Measurements from ENCODE around the gene RAB13. TPM values are rescaled to one million over a fixed set of nuclear protein-coding genes. Genes with fewer than 3 reads are reported as not detected.

Gene RAB13
- polyA plus RNA-seq, 3 donors = 1.8 to 5.1 (median 3.9) TPM

GRCh38 chr1:153973525-153973924, 12.6 kb downstream of the RAB13 start:
- DNase-seq = no peak
- Mint-ChIP-seq H3K9me3 (no peaks in the 10 kb centered on the region), H3K27me3 (ENCODE audit: low read depth in 3 of 3) (peaks cover 0 to 6% (median 2%) of the 10 kb centered on the region in 3 donors), H3K36me3 (peaks cover 25 to 33% of the 10 kb centered on the region in 2 donors), H3K4me3 (no peak overlapping the region), H3K4me1 (peaks cover 48% of the 10 kb centered on the region), H3K27ac (peak overlapping the region in 3 of 7 donors; percentile 4 to 30 (median 9))
- no peak overlapping the region for H3K4me3 ChIP-seq (replicated peaks in 1 of 3; ENCODE audit: low read depth in 2 of 3, low read length in 3 of 3)
- H3K9ac ChIP-seq (ENCODE audit: insufficient read depth, low read length, poor library complexity, severe bottlenecking) = no peak overlapping the region
- H3K27ac ChIP-seq (ENCODE audit: low read depth in 1 of 2, low read length in 2 of 2) = no peak overlapping the region
- H2AFZ ChIP-seq (ENCODE audit: insufficient read depth, low read depth, low read length, poor library complexity, severe bottlenecking) = no peak overlapping the region
- H3K36me3 ChIP-seq (replicated peaks in 1 of 2; ENCODE audit: control insufficient read depth in 1 of 2, insufficient read depth in 2 of 2, low read length in 2 of 2) = peaks cover 23 to 31% of the 10 kb centered on the region in 2 donors
- H3K4me2 ChIP-seq (replicated peaks; ENCODE audit: extremely low read depth, low read length, poor library complexity, severe bottlenecking) = no peak overlapping the region
- peaks cover 20 to 33% of the 10 kb centered on the region in 2 donors for H3K4me1 ChIP-seq (ENCODE audit: control insufficient read depth in 1 of 2, insufficient read depth in 2 of 2, low read length in 2 of 2)
- 94% methylated on average over 5 of the region's 7 CpGs for WGBS (ENCODE audit: insufficient coverage)
- intact Hi-C loops (cut with micrococcal nuclease) = no loop called here
- H3K79me2 ChIP-seq (ENCODE audit: insufficient read depth, low read length) = peaks cover 26% of the 10 kb centered on the region
- no peaks in the 10 kb centered on the region for H3K27me3 ChIP-seq (ENCODE audit: control insufficient read depth in 2 of 2, insufficient read depth in 2 of 2, low read length in 2 of 2)
- H3K9me3 ChIP-seq (replicated peaks in 1 of 2; ENCODE audit: control insufficient read depth in 1 of 2, insufficient read depth in 1 of 2, low read length in 2 of 2) = no peaks in the 10 kb centered on the region
- no peak for TF ChIP-seq CTCF (IDR thresholded peaks at IDR 0.05)
- peaks cover 6% of the 10 kb centered on the region for H4K20me1 ChIP-seq (ENCODE audit: insufficient read depth, low read length)

- Histone ChIP-seq H3K27ac (ENCODE audit: low read depth in 1 of 2, low read length in 2 of 2) (no peak overlapping the region), H3K9ac (ENCODE audit: insufficient read depth, low read length, poor library complexity, severe bottlenecking) (no peak overlapping the region), H3K4me1 (ENCODE audit: control insufficient read depth in 1 of 2, insufficient read depth in 2 of 2, low read length in 2 of 2) (peaks cover 20 to 33% of the 10 kb centered on the region in 2 donors), H3K36me3 (replicated peaks in 1 of 2; ENCODE audit: control insufficient read depth in 1 of 2, insufficient read depth in 2 of 2, low read length in 2 of 2) (peaks cover 23 to 31% of the 10 kb centered on the region in 2 donors), H2AFZ (ENCODE audit: insufficient read depth, low read depth, low read length, poor library complexity, severe bottlenecking) (no peak overlapping the region), H3K4me2 (replicated peaks; ENCODE audit: extremely low read depth, low read length, poor library complexity, severe bottlenecking) (no peak overlapping the region), H3K79me2 (ENCODE audit: insufficient read depth, low read length) (peaks cover 28% of the 10 kb centered on the region), H3K9me3 (replicated peaks in 1 of 2; ENCODE audit: control insufficient read depth in 1 of 2, insufficient read depth in 1 of 2, low read length in 2 of 2) (no peaks in the 10 kb centered on the region), H3K4me3 (replicated peaks in 1 of 3; ENCODE audit: low read depth in 2 of 3, low read length in 3 of 3) (no peak overlapping the region), H3K27me3 (ENCODE audit: control insufficient read depth in 2 of 2, insufficient read depth in 2 of 2, low read length in 2 of 2) (no peaks in the 10 kb centered on the region), H4K20me1 (ENCODE audit: insufficient read depth, low read length) (peaks cover 6% of the 10 kb centered on the region)
- Mint-ChIP-seq H3K27ac (peak overlapping the region in 1 of 7 donors; percentile 46), H3K9me3 (no peaks in the 10 kb centered on the region), H3K27me3 (ENCODE audit: low read depth in 3 of 3) (peaks cover under 1 to 6% (median 2%) of the 10 kb centered on the region in 3 donors), H3K4me3 (no peak overlapping the region), H3K4me1 (peaks cover 48% of the 10 kb centered on the region), H3K36me3 (peaks cover 25 to 33% of the 10 kb centered on the region in 2 donors)
- 90% methylated on average over 3 of the region's 3 CpGs for WGBS (ENCODE audit: insufficient coverage)
- no peak for TF ChIP-seq CTCF (IDR thresholded peaks at IDR 0.05)
- no peak for DNase-seq
- intact Hi-C loops (cut with micrococcal nuclease) = no loop called here
These were observed 13.1 kb downstream of the RAB13 start for GRCh38 chr1:153973071-153973470.
